SKM-1 (cell line): ENCODE results near the gene PGAP6.
"Not testable (repeated sequence)": the region's sequence is repeated elsewhere in the genome, so short reads cannot be mapped to it uniquely, and the experiment has no call there.

Source experiments
- DNase-seq: peaks from one replicate; lab custom pipeline; 2025; ENCODE audit not compliant: unreplicated experiment; lab: John Stamatoyannopoulos, UW

PGAP6 gene

GRCh38 chr16:333406-334094 is 48.2 kb downstream of the PGAP6 start:
- DNase-seq, result no peak

- not testable (repeated sequence) for DNase-seq
Measured at GRCh38 chr16:331181-331814, 50.5 kb downstream of the PGAP6 start.

GRCh38 chr16:330741-331140 is 51.0 kb downstream of the PGAP6 start:
- no peak for DNase-seq

- no peak for DNase-seq
Measured at GRCh38 chr16:325375-326145, 56.2 kb downstream of the PGAP6 start.

GRCh38 chr16:324451-325334 is 57.1 kb downstream of the PGAP6 start:
- no peak for DNase-seq

- no peak for DNase-seq
Measured at GRCh38 chr16:324201-324450, 57.7 kb downstream of the PGAP6 start.

GRCh38 chr16:322476-323143 is 59.2 kb downstream of the PGAP6 start:
- no peak for DNase-seq

GRCh38 chr16:321532-321931 is 60.2 kb downstream of the PGAP6 start:
- DNase-seq, result no peak
